ENCODE measurements around the gene ST8SIA4.

The ST8SIA4 gene

DNA sequence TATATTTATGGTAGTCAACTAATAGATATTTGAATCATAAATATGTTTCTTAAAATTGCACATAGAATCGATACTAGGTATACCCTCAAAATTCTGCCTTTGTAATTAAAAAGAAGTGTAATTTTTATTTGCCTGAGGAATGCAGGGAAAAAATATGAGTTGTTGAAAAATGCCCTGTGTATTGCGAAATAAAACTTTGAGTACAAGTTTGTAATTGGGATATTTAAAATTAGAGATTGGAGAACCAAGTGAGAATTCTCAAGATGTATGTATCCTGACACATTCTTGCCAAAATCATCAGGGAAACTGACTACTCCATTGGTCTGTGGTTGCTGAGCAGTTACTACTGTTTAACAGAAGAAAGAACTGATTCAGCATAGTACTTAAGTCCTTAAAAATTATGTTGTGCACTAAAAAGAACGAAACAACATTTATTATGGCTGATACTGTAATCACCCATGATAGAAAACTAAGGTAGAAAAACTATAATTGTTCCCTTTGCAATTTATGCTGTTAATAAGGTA lies 36.0 kb downstream of the ST8SIA4 start:
- DNase-seq, result no peak

DNA sequence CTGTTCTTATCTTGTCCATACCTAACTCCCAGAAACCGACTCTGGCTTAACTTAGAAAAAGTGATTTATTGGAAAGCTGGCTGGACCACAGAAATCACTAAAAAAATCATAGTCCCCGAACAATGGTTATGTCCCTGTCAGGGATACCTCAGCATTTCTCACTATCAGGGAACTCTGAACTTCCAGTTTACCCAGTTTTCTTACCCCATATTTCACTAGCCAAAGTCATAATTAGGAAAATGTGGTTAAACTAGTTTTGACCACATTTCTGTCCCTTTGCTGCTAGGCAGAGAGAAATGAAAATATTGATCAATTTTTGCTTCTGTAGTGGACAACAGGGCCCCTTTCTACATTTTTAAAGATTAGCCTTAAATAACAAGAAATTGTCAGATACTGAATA lies 38.2 kb downstream of the ST8SIA4 start:
- no peak for DNase-seq

DNA sequence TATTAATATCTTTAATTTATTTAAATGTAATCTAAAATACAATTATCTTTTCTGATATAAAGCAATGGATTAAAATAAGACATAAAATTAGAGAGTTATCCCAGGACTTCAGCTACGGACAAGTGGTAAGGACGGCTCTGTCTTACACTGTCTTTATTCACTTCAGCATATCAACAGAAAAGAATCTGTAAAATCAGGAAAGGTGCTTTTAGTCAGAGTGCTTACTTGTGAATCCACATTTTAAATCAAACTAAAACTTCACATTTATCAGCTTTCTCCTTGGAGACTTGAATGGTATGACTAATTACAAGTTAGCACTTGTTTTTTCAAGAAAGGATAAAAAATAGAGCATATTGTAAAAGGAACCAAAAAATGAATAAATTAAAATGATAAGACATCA lies 39.3 kb downstream of the ST8SIA4 start:
- no peak for DNase-seq

DNA sequence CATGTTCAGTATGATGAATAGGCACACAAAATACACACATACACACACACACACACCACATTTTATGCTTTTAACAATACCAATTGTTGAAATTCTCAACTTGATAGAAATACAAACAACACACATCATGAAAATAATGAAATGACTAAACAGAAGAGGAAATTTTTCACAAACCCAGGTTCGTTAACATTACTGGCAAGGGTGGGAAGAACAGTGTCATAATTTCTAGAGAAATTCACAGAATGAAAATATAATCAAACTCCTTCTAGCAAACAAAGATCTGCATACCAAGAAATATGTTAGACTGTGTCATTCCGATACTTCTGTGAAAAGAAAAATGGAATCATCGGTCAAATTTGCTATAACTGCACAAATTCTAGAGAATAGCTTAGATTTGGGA lies 41.9 kb downstream of the ST8SIA4 start:
- DNase-seq, result no peak

DNA sequence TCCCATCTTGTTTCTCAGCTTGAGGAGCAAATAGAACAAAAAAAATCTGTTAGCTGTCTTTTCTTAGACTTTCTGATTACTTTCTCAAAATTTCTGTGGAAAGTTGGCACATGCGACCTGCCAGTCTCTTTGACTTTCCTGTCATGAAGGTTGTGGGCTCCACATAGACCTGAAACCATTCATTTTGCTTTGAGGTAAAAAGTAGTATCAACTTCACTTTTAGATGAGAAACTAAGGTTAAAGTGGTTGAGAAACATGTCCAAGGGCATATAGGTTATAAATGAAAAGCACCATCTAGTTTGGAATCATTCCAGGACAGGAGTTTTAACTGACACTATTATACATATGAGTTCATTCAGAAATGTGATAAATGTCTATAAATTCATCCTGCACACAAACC lies 42.7 kb downstream of the ST8SIA4 start:
- DNase-seq, result no peak

DNA sequence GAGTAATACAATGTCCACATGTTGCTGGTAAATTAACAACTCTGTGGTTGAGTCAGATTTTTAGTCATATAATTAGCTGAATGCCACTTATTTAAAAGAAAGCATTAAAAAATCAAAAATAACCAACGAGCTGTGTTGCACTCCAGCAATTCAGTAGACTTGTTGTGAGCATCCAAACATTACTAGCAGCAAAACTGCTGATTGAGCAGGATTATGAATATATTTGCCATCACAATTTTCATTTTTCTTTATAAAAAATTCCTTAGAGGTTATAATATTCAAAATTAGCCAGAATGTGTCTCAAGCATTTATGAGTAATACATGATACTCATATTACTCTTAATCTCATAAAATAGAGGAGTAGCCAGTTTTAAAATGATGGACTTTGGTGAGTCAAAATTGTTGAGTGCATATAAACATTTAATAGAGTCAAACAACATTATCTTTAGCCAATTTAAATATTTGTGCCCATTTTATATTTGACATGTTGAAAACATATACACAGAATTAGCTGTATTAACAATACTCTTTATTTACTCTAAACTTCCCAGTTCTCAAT lies 44.0 kb downstream of the ST8SIA4 start:
- DNase-seq, result no peak

DNA sequence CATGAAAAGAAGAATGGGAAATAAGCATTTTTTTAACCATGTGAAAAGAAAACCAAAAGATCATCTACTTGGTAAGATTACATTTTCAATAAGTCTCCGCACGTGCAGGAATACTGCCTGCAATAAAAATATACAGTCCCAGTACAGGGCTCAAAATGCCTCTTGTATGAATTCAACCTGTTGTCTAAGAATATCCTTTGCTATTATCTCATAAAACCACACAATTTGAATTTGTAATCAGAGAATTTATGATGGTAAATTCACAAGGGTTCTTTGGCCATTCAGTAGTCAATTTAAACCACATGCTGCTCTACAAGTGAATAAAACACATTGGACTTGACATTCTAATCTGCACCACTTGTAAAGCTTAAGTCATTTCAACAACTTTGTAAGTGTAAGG lies 46.6 kb downstream of the ST8SIA4 start:
- no peak for DNase-seq

DNA sequence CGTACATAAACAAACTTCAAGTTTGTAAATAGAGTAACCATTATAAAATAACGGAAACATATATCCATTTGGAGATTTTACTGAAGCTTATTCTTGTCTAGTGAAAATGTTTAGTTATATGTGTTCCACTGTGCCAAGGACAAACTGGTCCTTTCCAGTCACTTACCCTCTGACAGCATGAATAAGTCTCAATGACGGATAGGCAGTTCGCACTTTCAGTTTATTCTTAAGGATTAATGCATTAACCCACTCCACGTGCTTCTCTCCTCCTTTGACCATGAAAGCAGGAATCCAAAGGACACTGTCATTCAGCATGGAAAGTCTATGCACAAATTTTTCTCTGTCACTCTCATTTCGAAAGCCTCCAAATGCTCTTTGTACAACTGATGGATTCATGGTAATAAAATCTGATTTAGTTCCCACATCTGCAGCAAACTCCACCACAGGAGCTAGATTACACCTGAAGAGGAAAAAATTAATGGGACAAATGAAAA lies 47.1 kb downstream of the ST8SIA4 start:
- DNase-seq, result no peak

DNA sequence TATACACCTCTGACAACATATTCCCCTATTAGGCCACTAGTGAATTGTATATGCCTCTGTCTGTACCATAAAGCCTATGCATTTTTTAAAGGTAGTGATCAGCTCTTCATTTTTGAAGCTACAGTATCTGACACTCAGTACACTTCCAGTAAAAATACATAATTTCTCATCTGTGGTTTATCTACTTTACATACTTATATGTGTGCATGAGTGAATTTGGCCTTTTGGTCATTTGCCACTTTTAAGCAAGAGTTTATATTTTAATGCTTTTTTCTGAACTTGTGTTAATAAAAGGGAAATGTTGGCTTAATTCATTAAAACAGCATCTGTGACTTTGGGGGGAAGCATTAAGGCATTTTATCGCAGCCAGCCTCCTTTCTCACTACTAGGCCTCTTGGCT lies 47.8 kb downstream of the ST8SIA4 start:
- no peak for DNase-seq

DNA sequence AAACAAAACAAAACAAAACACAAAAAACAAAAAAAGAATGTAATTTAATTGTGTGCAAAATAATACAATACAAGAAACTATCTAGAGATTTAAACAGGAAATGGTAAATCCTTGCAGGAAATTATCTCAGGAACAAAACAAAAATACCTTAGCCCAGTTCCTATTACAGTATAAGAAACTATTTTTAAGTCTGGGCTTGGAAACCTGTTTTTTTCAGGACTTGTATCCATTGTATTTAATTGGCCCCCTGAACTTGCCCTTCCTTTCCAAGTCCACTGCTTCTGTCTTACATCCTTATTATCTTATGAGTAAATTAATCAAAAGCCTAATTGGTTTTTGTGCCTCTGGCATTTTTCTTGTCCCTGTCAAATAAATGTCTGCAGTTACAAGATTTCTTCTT lies 48.5 kb downstream of the ST8SIA4 start:
- no peak for DNase-seq

DNA sequence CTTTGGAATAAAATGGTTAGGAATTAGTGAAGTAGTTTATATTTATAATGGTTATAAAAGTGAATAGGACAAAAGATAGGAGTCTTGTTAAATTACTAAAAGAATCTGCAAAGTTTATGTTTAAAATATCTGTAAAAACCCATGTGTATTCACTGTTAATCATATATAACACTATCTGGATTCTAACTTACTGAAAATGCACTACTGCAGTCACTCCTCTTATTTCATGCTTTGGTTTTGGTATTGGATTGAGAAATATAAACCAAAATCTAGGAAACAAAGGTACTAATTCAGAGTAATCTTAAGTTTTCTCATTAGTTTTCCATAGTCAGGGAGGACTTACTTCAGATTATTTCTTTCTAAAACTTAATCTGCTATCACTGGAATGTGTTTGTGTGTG lies 49.5 kb downstream of the ST8SIA4 start:
- no peak for DNase-seq

DNA sequence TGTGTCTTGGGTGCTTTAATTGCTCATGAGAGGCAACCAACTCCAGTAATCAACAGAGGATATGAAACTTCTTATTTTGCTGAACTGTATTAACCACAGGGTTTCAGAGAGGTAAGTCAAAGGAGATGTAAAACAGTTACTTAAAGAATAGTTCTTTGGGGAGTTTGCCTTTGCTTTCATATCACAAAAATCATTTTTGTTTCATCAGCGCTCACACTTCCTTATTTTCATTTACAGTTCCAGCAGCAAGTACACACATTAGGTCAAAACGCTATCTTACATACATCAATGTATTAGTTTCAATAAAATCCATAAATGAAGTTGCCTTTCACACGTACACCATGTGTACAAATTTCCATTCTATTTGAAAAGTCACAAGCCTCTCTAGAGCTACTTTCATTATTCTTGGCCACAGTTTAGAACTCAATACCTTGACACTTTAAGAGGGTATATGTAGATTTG lies 50.1 kb downstream of the ST8SIA4 start:
- DNase-seq, result no peak

DNA sequence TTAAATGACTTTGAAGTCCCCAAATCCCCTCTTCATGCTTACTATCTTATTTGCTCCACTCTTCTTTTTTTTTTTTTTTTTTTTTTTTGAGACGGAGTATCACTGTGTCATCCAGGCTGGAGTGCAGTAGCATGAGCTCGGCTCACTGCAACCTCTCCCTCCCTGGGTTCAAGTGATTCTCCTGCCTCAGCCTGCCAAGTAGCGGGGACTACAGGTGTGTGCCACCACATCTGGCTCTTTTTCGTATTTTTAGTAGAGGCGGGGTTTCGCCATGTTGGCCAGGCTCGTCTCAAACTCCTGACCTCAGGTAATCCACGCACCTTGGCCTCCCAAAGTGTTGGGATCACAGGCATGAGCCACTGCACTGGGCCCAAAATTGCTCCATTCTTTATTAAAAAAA lies 51.0 kb downstream of the ST8SIA4 start:
- no peak for DNase-seq

DNA sequence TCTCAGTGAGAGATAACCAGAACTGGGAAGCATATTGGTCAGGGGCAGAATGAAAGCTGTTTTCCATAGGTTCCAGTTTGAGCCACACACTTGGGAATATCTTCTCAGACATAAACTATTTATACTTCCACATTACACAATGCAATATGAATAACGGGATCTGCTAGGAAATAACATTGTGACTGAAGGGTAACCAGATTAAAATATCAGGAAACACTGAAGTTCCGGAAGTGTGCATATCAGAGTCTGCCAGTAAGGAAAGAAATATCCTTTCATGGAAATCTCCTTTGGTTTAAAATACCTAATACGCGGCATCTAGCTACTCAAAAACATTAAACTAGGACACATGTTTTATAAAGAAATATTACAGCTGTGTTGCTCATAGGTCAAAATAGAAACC lies 56.3 kb downstream of the ST8SIA4 start:
- no peak for DNase-seq

DNA sequence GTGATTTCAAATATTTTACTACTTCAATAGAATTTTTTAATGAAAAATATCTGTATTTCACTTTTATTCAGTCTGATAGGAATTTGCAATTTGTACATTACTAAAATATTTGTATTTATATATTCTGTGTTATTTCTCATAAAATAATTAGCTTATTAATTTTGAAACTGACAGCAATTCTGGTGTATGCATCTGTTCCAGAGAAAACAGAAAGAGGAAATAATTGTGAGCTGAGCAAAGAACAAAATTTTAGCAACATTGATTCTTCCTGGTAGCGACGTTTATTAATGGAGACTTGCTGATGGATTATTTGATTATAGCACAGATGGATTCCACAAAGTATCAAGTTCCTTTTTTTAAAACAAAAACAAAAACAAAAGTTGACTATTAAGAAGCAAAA lies 61.0 kb downstream of the ST8SIA4 start:
- no peak for DNase-seq

DNA sequence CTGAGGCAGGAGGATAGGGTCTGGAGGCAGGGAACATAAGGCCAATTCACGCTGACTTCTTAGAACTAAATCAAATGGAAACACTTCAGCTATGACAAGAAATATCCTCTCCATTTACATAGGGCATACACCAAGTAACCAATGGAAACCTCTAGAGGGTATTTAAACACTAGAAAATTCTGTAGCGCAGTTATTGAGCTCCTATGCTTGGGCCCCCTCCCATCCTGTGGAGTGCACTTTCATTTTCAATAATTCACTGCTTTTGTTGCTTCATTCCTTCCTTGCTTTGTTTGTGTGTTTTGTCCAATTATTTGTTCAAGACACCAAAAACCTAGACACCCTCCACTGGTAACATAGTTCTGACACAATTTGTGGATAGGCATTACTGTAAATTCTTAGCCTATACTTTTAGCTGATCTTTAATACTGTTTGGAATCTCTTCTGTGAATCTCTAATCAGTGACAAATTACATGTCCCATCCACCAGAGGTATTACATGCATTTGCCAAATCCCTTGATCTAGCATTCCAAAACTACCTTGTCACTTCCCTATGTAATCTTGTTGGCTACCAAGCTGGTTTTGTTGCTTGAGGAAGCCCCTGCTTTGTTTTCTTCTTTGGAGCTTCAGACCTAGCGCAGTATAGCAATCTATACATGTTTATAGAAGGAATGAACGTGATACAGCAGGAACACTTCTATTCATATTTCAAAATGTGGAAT lies 61.6 kb downstream of the ST8SIA4 start:
- DNase-seq, result no peak

DNA sequence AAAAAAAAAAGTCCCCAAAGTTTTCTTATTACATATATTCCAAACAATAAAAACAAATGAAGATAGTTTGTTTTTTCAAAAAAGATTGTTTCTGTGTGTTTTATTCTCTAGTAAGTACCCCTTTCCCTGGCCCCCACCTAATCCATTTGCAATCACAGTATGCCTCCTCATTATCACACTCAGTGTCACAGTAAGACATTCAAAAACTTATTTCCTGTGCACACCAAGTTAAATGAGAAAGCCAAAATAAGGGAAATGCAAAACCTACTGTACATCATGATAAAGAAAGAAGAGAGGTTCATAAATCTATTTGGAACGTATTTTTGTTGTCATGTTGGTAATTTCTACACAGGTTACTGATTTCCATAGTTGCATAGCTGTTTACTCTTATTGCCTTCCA lies 62.3 kb downstream of the ST8SIA4 start:
- no peak for DNase-seq

DNA sequence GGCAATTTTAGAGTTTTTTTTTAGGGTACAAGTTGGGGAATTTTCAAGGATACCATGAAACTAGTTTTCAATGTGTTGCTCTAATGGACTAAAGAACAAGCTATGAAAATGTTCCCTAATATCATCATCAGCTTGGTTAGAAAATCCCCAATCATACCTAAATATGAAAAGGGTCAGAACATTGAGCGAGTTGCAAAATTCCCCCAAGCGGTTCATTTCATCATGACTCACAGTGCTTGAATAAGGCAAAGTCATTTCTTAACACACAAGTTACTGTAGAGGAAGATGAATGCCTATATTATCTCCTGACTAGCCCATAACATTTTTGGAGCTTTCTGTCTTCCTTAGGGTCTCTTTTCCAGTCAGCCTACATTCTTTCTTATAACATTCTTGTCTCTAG lies 62.7 kb downstream of the ST8SIA4 start:
- DNase-seq, result no peak

DNA sequence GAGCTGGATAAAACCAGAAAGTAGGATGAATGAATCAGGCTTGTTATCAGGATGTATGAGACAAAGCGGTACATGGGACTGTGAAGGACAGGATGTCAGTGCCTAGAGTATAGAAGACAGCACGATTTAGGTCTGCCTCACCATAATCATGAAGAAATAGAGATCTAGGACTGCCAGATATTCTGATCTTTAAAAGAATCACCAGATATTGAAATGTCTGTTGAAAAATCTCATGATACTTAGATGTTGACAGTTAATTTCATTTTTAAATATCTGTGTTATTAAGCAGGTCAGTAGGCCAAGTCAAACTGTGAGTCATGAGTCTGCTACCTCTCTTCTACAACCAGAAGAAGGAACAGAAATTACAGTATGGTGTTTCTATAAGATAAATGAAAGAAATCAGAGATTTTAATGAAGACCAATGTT lies 65.0 kb downstream of the ST8SIA4 start:
- no peak for DNase-seq

DNA sequence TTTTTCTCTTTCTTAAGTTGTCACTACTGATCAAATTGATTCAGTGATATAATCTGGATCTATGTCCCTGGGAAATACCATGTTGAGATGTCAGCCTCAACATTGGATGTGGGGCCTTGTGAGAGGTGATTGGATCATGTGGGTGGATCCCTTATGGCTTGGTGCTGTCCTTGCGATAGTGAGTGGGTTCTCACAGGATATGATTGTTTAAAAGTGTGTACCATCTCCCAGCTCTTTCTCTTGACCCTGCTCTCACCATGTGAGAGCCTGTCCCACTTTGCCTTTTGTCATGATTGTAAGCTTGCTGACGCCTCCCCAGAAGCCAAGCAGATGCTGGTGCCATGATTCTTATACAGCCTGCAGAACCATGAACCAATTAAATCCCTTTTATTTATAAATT lies 68.6 kb downstream of the ST8SIA4 start:
- DNase-seq, result no peak

DNA sequence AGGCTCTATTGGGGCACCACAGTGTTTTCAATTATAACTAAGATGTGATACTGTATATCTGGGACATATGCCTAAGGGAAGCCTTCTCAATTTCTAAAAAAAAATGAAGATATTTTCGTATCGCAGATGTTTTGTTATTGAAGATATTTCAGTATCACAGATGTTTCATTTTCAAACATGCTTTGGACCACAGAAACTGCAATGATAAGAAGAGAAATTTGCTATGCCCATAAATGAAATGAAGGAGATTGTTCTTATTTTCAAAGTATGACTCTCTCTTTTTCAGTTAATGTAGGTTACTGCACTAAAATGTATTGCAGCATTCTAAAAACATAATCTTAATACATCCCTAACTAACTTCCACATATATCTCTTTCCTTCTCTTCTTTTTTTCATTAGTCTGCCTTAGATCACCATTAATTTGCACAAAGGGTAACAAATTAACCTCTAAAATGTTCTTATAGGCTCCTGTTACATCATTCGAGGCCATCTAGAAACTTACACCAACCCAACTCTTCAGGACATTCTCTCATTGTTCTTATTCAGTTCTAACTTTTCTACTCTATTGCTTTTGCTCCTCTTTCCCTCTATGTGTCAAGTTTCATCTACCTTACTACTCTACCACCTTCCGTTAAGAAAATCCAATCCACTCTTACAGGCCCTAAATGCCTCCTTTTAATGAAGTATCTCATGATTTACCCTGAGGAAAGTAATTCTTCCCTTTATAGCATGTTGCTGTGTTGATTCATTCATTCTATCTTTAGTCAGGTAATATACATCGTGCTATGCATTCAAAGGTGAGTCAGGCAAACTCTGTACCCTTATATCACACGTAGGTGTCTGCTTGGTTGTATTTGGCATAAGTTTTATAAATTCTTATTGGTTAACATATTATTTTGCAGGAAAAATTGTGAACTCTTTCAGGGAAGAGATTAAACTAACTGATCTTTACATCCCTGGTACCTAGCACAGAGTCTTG lies 70.5 kb downstream of the ST8SIA4 start:
- no peak for DNase-seq

DNA sequence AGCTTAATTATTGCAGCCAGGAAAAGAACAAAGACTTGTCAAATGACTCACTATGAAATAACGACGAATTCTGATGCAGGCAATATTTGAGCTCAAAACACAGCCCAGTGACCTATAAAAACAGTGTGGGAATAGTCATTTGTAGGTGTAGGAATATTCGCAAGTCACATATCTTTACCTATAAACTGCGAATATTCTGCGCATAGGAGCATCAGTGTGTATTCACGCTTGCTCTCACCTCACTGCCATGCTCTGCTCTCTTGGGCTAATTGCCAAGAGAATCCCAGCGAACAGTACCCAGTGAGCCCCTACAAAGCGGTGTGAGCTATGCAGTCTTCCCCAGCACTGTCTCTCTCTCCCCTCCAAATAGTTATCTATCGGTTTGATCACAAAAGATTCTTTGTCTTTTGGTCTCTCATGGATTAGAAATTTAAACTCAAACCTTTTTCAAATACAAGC lies 74.2 kb downstream of the ST8SIA4 start:
- DNase-seq, result no peak
